K562 (cell line): ENCODE results near the gene NDC1. TPM values are rescaled to one million over a fixed set of nuclear protein-coding genes. Genes with fewer than 3 reads are reported as not detected.

ENCODE experiments used
- RAD21 ChIP-seq, 2 experiments: fragments of 250-450 bp in 1 of 2; fragments of 450-650 bp in 1 of 2; sonication (Bioruptor Pico) in 1 of 2; formaldehyde crosslinking in 1 of 2; IDR thresholded peaks in 1 of 2; conservative IDR thresholded peaks in 1 of 2; 2 replicates each; pipeline versions ENCODE4 v1.4.0 to v1.8.0; 2020 to 2022; ENCODE audit warnings: mild to moderate bottlenecking in 2 of 2, moderate library complexity in 1 of 2
- ZNF318 ChIP-seq, 2 experiments: fragments of 450-650 bp; IDR thresholded peaks; 2 replicates each; pipeline ENCODE4 v1.6.1; 2016; ENCODE audit warnings: mild to moderate bottlenecking in 2 of 2, borderline replicate concordance in 1 of 2, low read depth in 1 of 2, moderate library complexity in 1 of 2
- polyA plus RNA-seq, 8 experiments: library from polyadenylated mRNA; depleted of rRNA in 4 of 8; stranded (reverse) in 5 of 8; unstranded in 3 of 8; fragments of >200 nt; fragmentation: Nextera tagmentation in 2 of 8; fragmentation: Illumina TruSeq in 1 of 8; extraction: Ambion mirVana in 2 of 8; extraction: Trizol in 1 of 8; gene quantifications; 2 replicates each; pipeline versions ENCODE4 v1.2.1 to v1.2.3, GENCODE V29; 2011 to 2014; ENCODE audit warnings: inconsistent platforms in 1 of 8, missing spikeins in 1 of 8
- total RNA-seq, 7 experiments: library from RNA; depleted of rRNA in 6 of 7; stranded (reverse); fragments of >200 nt in 6 of 7; fragmentation: Illumina TruSeq in 2 of 7; extraction: Trizol in 2 of 7; gene quantifications; 2 replicates each; pipeline versions ENCODE4 v1.2.1 to v1.2.3, GENCODE V29; 2011 to 2021; ENCODE audit warnings: low replicate concordance in 1 of 7

The NDC1 gene
- total and polyA plus RNA-seq, 9 of the 15 experiments (the other 6 are each of a cell fraction or from before 2014, with no cell fraction given) = 26.9 to 102 (median 64.5) TPM

GRCh38 chr1:53763461-53763860, 74.6 kb downstream of the NDC1 start (continued):
- TF ChIP-seq ZNF318 (IDR thresholded peaks at IDR 0.05; ENCODE audit: borderline replicate concordance in 1 of 2, low read depth in 1 of 2) (no peak), RAD21 (CRISPR knock-in tag; conservative IDR thresholded peaks at IDR 0.05 in 1 of 2, IDR thresholded peaks at IDR 0.05 in 1 of 2) (peak in 1 of 2 experiments; percentile 28; a peak in 2 of 4 replicates)
